Measurements from ENCODE around the gene MTMR12.
"Not testable (repeated sequence)": the region's sequence is repeated elsewhere in the genome, so short reads cannot be mapped to it uniquely, and the experiment has no call there.

Gene MTMR12

GRCh38 chr5:32225445-32225844, 87.3 kb downstream of the MTMR12 start:
- Histone ChIP-seq H3K4me3 (ENCODE audit: low read depth in 1 of 2, low read length in 2 of 2) (no peak overlapping the region), H3K9me3 (ENCODE audit: low read length) (no peaks in the 10 kb centered on the region), H3K36me3 (ENCODE audit: insufficient read depth, low read length) (peaks cover 15% of the 10 kb centered on the region), H3K27ac (ENCODE audit: low read depth, low read length) (peak overlapping the region; percentile 87), H3K9ac (ENCODE audit: low read length) (no peak overlapping the region), H3K27me3 (ENCODE audit: control insufficient read depth in 1 of 2, insufficient read depth in 2 of 2, low read length in 2 of 2) (no peaks in the 10 kb centered on the region), H3K4me1 (ENCODE audit: insufficient read depth, low read length) (peaks cover 18% of the 10 kb centered on the region)

GRCh38 chr5:32223972-32224609, 88.6 kb downstream of the MTMR12 start:
- peaks cover 18% of the 10 kb centered on the region for H3K4me1 ChIP-seq (ENCODE audit: insufficient read depth, low read length)
- H3K36me3 ChIP-seq (ENCODE audit: insufficient read depth, low read length), result peaks cover 4% of the 10 kb centered on the region
- H3K9ac ChIP-seq (ENCODE audit: low read length), result no peak overlapping the region
- no peaks in the 10 kb centered on the region for H3K27me3 ChIP-seq (ENCODE audit: control insufficient read depth in 1 of 2, insufficient read depth in 2 of 2, low read length in 2 of 2)
- H3K4me3 ChIP-seq (ENCODE audit: low read depth in 1 of 2, low read length in 2 of 2), result no peak overlapping the region
- H3K9me3 ChIP-seq (ENCODE audit: low read length), result no peaks in the 10 kb centered on the region
- peak overlapping the region; percentile 87 for H3K27ac ChIP-seq (ENCODE audit: low read depth, low read length)

- H3K27ac ChIP-seq (ENCODE audit: low read depth, low read length), result peak overlapping the region; percentile 21
- H3K4me3 ChIP-seq (ENCODE audit: low read depth in 1 of 2, low read length in 2 of 2), result no peak overlapping the region
- H3K4me1 ChIP-seq (ENCODE audit: insufficient read depth, low read length), result peaks cover 26% of the 10 kb centered on the region
- no peaks in the 10 kb centered on the region for H3K36me3 ChIP-seq (ENCODE audit: insufficient read depth, low read length)
- no peaks in the 10 kb centered on the region for H3K9me3 ChIP-seq (ENCODE audit: low read length)
- H3K27me3 ChIP-seq (ENCODE audit: control insufficient read depth in 1 of 2, insufficient read depth in 2 of 2, low read length in 2 of 2), result no peaks in the 10 kb centered on the region
- no peak overlapping the region for H3K9ac ChIP-seq (ENCODE audit: low read length)
Measured at GRCh38 chr5:32222723-32223470, 89.8 kb downstream of the MTMR12 start.

- no peak overlapping the region for H3K9ac ChIP-seq (ENCODE audit: low read length)
- no peaks in the 10 kb centered on the region for H3K36me3 ChIP-seq (ENCODE audit: insufficient read depth, low read length)
- no peaks in the 10 kb centered on the region for H3K9me3 ChIP-seq (ENCODE audit: low read length)
- peaks cover 13% of the 10 kb centered on the region for H3K4me1 ChIP-seq (ENCODE audit: insufficient read depth, low read length)
- no peak overlapping the region for H3K4me3 ChIP-seq (ENCODE audit: low read depth in 1 of 2, low read length in 2 of 2)
- peak overlapping the region; percentile 88 for H3K27ac ChIP-seq (ENCODE audit: low read depth, low read length)
- no peaks in the 10 kb centered on the region for H3K27me3 ChIP-seq (ENCODE audit: control insufficient read depth in 1 of 2, insufficient read depth in 2 of 2, low read length in 2 of 2)
Measured at GRCh38 chr5:32217886-32218396, 94.8 kb downstream of the MTMR12 start.

- not testable (repeated sequence) for H3K9me3 ChIP-seq (ENCODE audit: low read length); H3K27ac ChIP-seq (ENCODE audit: low read depth, low read length); H3K27me3 ChIP-seq (ENCODE audit: control insufficient read depth in 1 of 2, insufficient read depth in 2 of 2, low read length in 2 of 2); H3K9ac ChIP-seq (ENCODE audit: low read length); H3K4me3 ChIP-seq (ENCODE audit: low read depth in 1 of 2, low read length in 2 of 2); H3K36me3 ChIP-seq (ENCODE audit: insufficient read depth, low read length)
- H3K4me1 ChIP-seq (ENCODE audit: insufficient read depth, low read length), result peaks cover 13% of the 10 kb centered on the region
Measured at GRCh38 chr5:32214344-32214743, 98.4 kb downstream of the MTMR12 start.

- Histone ChIP-seq H3K4me1 (ENCODE audit: insufficient read depth, low read length) (no peaks in the 10 kb centered on the region), H3K9ac (ENCODE audit: low read length) (no peak overlapping the region), H3K27me3 (ENCODE audit: control insufficient read depth in 1 of 2, insufficient read depth in 2 of 2, low read length in 2 of 2) (no peaks in the 10 kb centered on the region), H3K9me3 (ENCODE audit: low read length) (no peaks in the 10 kb centered on the region), H3K27ac (ENCODE audit: low read depth, low read length) (no peak overlapping the region), H3K4me3 (ENCODE audit: low read depth in 1 of 2, low read length in 2 of 2) (no peak overlapping the region), H3K36me3 (ENCODE audit: insufficient read depth, low read length) (no peaks in the 10 kb centered on the region)
Measured at GRCh38 chr5:32210151-32210550, 102.6 kb downstream of the MTMR12 start.

- not testable (repeated sequence) for H3K9me3 ChIP-seq (ENCODE audit: low read length); H3K9ac ChIP-seq (ENCODE audit: low read length); H3K27ac ChIP-seq (ENCODE audit: low read depth, low read length); H3K36me3 ChIP-seq (ENCODE audit: insufficient read depth, low read length); H3K4me1 ChIP-seq (ENCODE audit: insufficient read depth, low read length); H3K27me3 ChIP-seq (ENCODE audit: control insufficient read depth in 1 of 2, insufficient read depth in 2 of 2, low read length in 2 of 2); H3K4me3 ChIP-seq (ENCODE audit: low read depth in 1 of 2, low read length in 2 of 2)
Measured at GRCh38 chr5:32208837-32209236, 103.9 kb downstream of the MTMR12 start.

- Histone ChIP-seq H3K27ac (ENCODE audit: low read depth, low read length) (no peak overlapping the region), H3K9me3 (ENCODE audit: low read length) (no peaks in the 10 kb centered on the region), H3K36me3 (ENCODE audit: insufficient read depth, low read length) (no peaks in the 10 kb centered on the region)
Measured at GRCh38 chr5:32207355-32207634, 105.4 kb downstream of the MTMR12 start.

GRCh38 chr5:32206509-32207354, 106.0 kb downstream of the MTMR12 start:
- Histone ChIP-seq H3K9me3 (ENCODE audit: low read length) (no peaks in the 10 kb centered on the region), H3K4me1 (ENCODE audit: insufficient read depth, low read length) (no peaks in the 10 kb centered on the region), H3K9ac (ENCODE audit: low read length) (no peak overlapping the region), H3K27ac (ENCODE audit: low read depth, low read length) (no peak overlapping the region), H3K36me3 (ENCODE audit: insufficient read depth, low read length) (no peaks in the 10 kb centered on the region), H3K27me3 (ENCODE audit: control insufficient read depth in 1 of 2, insufficient read depth in 2 of 2, low read length in 2 of 2) (no peaks in the 10 kb centered on the region), H3K4me3 (ENCODE audit: low read depth in 1 of 2, low read length in 2 of 2) (no peak overlapping the region)

More at GRCh38 chr5:32207355-32207634, 105.4 kb downstream of the MTMR12 start:
- H3K4me3 ChIP-seq (ENCODE audit: low read depth in 1 of 2, low read length in 2 of 2), result no peak overlapping the region
- no peaks in the 10 kb centered on the region for H3K27me3 ChIP-seq (ENCODE audit: control insufficient read depth in 1 of 2, insufficient read depth in 2 of 2, low read length in 2 of 2)
- no peak overlapping the region for H3K9ac ChIP-seq (ENCODE audit: low read length)
- no peaks in the 10 kb centered on the region for H3K4me1 ChIP-seq (ENCODE audit: insufficient read depth, low read length)

GRCh38 chr5:32206053-32206452, 106.7 kb downstream of the MTMR12 start:
- Histone ChIP-seq H3K27ac (ENCODE audit: low read depth, low read length) (no peak overlapping the region), H3K4me3 (ENCODE audit: low read depth in 1 of 2, low read length in 2 of 2) (no peak overlapping the region), H3K36me3 (ENCODE audit: insufficient read depth, low read length) (no peaks in the 10 kb centered on the region), H3K9me3 (ENCODE audit: low read length) (no peaks in the 10 kb centered on the region), H3K9ac (ENCODE audit: low read length) (no peak overlapping the region), H3K27me3 (ENCODE audit: control insufficient read depth in 1 of 2, insufficient read depth in 2 of 2, low read length in 2 of 2) (no peaks in the 10 kb centered on the region), H3K4me1 (ENCODE audit: insufficient read depth, low read length) (no peaks in the 10 kb centered on the region)

- no peak overlapping the region for H3K4me3 ChIP-seq (ENCODE audit: low read depth in 1 of 2, low read length in 2 of 2)
- H3K4me1 ChIP-seq (ENCODE audit: insufficient read depth, low read length), result no peaks in the 10 kb centered on the region
- H3K36me3 ChIP-seq (ENCODE audit: insufficient read depth, low read length), result no peaks in the 10 kb centered on the region
- H3K9ac ChIP-seq (ENCODE audit: low read length), result no peak overlapping the region
- H3K27ac ChIP-seq (ENCODE audit: low read depth, low read length), result no peak overlapping the region
- no peaks in the 10 kb centered on the region for H3K9me3 ChIP-seq (ENCODE audit: low read length)
- no peaks in the 10 kb centered on the region for H3K27me3 ChIP-seq (ENCODE audit: control insufficient read depth in 1 of 2, insufficient read depth in 2 of 2, low read length in 2 of 2)
Measured at GRCh38 chr5:32202394-32202793, 110.3 kb downstream of the MTMR12 start.
